Measurements from ENCODE around the gene PODNL1.

The PODNL1 gene

GRCh38 chr19:13887517-13887916, 50.7 kb downstream of the PODNL1 start:
- no peak for DNase-seq

DNA sequence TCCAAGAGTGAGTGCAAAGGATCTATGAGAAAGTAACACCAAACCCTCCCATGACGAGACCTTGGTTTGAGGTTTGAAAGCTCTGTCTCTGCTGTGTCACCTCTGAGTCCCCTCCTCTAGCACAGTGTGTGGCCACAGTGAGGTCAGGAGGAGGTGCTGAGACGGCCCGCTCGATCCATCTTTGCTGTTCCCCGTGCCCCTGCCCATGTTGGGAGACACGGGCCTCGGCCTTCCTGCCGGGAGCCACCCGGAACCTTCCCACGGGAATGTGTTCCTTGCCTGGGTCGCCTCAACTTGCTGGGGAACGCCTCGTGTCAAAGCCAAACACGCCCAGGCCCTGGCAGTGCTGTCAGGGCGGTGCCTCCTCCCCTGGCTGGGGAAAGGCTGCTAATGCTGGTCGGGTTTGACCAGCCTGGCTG, 51.2 kb downstream of the PODNL1 start:
- DNase-seq: peak; percentile 42

DNA sequence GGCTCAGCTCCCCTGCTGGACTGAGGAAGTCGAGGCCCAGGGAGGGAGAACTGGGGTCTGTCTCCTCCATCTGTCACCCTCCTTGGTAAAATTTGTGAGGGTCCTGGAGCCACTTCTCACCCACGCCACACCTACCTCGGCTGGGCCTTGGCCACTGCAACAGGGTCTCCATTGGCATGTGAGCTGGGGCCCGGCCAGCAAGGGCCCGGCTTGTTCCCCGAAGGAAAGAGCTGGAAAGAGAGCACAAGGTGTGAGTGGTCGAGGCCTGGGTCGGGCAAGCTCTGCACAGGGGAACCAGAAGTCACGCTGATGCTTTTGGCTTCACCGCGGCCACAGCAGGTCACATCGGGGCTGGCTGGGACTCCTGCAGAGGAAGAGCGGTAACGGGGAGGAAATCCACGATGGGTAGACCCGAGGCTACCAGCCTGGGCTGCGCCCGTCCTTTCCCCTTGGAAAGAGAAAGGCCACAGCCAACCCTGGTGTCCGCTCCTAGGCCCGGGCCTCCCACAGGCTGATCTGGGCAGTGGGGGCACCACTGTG, 52.3 kb downstream of the PODNL1 start:
- DNase-seq: no peak

- peak; percentile 20 for DNase-seq
Measured at GRCh38 chr19:13884726-13885591, 53.3 kb downstream of the PODNL1 start.

DNA sequence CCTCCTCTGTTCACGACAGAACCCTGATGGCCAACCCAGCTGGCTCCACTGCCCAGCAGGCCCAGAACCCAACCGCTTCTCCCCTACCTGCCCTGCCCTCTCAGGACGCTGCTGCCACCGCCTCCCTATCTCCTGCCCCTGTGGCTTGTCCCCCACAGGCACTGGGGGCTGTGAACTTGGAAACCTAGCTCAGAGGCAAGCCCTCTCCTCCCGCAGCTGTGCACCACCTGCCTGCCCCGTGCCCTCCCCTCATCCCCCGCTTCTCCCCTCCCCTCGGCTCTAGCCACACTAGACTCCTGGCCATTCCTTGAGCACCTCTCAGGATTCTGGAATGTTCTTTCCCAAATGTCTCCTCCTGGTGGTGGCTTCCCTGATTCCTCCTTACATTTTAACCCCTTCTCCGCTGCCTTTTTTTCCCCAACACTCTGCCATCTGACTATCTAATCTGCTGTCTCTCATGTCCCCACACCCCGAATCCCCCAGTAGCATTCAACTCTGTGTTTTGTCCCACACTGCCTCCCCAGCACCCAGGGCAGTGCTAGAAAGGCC, 54.6 kb downstream of the PODNL1 start:
- DNase-seq: peak; percentile 26

GRCh38 chr19:13882836-13883235, 55.4 kb downstream of the PODNL1 start:
- peak; percentile 19 for DNase-seq

GRCh38 chr19:13882419-13882795, 55.8 kb downstream of the PODNL1 start:
- DNase-seq: peak; percentile 19

DNA sequence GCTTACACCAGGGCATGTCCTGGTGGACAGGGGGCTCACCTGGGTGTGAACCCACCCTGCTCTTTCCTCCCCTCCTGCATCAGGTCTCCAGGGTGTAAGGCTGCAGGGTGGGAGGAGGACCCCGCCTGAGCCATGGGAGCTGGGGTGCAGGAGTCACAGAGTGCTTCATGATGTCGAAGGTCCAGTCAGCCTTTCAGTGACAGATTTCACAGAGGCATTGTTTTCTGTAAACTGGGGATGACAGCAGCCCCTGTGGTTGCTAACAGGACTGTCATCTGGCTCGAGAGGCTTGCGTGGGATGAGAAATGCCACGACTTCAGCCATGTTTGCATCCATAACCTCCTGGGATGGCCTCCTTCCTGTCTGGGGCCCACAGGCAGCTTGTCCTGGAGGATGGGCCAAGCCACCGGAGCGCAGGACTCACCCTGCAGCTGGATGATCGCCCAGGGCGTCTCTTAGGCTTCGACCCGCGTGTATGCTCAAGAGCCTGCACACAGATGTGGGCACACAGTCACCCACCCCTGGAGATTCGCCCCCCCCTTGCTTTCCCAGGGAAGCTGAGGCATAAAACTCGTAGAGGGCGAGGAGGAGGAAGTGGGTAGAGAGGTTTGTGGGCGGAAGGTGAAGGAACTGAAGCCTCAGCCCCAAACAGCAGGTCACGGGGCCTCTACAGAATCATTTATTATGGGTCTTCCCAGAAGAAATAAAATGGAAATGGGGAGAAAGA, 56.4 kb downstream of the PODNL1 start:
- peak; percentile 74 for DNase-seq

DNA sequence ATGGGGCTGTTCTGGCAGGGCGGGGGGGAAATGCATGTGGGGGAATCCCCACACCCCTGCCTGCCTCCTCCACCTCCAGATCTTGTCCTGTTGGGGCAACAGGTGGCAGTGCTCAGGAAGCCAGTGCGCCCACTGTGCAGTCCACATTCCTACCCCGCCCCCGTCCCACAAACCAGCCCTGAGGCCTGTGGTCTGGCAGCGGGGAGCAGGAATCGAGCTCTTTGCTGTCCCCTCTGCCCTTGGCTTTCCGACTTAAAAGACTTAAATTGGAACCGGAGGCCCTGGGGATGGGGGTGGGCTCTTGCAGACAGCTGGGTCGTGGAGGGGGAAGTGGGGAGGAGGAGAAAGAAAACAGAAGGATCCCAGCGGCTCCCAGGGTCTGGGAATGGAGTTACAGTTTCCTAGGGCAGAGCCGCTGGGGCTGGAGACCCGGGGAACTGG, 56.9 kb downstream of the PODNL1 start:
- peak; percentile 73 for DNase-seq
